GM12864 (cell line): ENCODE measurements around the gene SFTA2.
"Not testable (repeated sequence)": the region's sequence is repeated elsewhere in the genome, so short reads cannot be mapped to it uniquely, and the experiment has no call there.

Experiments used
- DNase-seq: peaks from one replicate; pipeline ENCODE4 v3.0.0-alpha.2; 2011; ENCODE audit warnings: low read depth
- H3K4me3 ChIP-seq: 2 replicates; pipeline ENCODE4 v1.5.1; 2011; ENCODE audit warnings: mild to moderate bottlenecking, low read depth, low read length, control low read depth
- TF ChIP-seq, protein P1 (sequence below): IDR thresholded peaks from 2 replicates; pipeline ENCODE4 v1.5.1; 2011; ENCODE audit warnings: low read depth, mild to moderate bottlenecking, moderate library complexity, low read length, control low read depth, inconsistent platforms; ENCODE audit errors: missing control alignments

SFTA2 gene

DNA sequence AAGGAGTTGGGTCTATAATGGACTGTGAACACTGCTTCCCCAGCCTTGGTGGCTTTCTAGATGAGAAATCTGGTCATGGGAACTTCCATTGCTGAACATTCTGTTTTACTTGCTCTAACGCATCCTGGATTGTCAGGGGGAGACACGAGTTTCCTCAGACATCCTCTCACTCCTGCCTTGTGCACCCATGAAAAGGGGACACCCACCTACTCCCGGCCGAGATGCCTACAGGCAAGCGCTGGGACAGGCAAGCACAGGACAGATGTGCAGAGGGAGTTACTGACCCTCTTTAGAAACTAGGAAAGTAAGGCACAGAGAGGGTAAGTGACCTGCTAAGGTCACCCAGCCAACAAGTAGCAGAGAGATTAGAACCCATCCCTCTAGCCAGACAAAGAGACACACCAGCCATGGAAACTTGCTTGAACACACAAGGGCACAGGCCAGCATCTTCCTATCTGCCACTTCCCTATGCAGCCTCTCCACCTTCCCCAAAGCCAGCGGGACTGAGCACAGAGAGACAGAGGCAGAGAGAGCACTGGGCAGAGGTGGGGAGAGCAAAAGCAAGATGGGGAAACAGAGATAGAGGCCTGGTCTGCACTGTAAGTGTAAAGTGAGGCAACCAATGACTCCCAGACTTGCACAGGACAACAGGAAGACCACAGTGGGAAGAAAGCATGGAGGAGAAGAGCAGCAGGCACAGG is 845 bp upstream of the SFTA2 start:
- no peak overlapping the region for H3K4me3 ChIP-seq
- TF ChIP-seq, protein P1, sequence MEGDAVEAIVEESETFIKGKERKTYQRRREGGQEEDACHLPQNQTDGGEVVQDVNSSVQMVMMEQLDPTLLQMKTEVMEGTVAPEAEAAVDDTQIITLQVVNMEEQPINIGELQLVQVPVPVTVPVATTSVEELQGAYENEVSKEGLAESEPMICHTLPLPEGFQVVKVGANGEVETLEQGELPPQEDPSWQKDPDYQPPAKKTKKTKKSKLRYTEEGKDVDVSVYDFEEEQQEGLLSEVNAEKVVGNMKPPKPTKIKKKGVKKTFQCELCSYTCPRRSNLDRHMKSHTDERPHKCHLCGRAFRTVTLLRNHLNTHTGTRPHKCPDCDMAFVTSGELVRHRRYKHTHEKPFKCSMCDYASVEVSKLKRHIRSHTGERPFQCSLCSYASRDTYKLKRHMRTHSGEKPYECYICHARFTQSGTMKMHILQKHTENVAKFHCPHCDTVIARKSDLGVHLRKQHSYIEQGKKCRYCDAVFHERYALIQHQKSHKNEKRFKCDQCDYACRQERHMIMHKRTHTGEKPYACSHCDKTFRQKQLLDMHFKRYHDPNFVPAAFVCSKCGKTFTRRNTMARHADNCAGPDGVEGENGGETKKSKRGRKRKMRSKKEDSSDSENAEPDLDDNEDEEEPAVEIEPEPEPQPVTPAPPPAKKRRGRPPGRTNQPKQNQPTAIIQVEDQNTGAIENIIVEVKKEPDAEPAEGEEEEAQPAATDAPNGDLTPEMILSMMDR = no peak
- no peak for DNase-seq

DNA sequence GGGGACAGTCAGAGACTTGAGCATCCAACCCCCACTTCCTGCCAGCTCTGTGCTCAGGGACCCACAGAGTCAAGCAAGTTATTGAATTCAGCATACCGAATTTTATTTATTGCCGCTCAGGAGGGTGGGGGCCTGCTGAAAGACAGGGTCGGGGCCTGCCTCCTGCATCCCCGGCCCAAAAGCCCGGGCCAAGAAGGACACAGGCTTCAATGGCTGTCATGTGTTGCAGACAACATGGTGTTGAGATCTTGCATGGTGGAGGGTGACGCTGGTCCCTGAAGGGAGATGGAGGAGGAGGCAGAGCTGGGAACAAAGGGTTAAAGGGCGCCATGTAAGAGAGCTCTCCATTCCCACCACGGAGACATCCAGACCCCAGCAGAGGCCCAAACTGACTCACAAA is 698 bp downstream of the SFTA2 start:
- DNase-seq = no peak
- TF ChIP-seq, protein P1 = no peak
- H3K4me3 ChIP-seq = no peak overlapping the region

- no peak for DNase-seq
- H3K4me3 ChIP-seq = no peak overlapping the region
- TF ChIP-seq, protein P1 = no peak
Observed at GRCh38 chr6:30930506-30930905, 1.5 kb downstream of the SFTA2 start.

DNA sequence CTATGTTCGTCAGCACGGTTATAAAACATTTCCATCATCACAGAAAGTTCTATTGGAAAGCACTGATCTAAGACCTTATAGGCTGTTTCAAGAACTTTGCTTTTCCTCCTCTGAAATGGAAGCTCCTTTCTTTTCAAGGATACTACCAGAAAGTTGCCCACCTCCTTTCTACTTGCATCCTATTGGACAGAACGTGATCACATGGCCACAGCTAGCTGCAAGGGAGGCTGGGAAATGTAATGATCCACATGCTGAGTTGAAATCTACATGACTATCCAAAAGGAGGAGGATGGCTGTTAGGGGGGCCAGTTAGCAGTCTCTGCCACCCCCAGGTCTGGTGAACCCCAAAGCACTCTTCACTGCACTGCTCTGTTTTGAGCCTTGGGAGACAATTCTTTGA is 3.3 kb downstream of the SFTA2 start:
- TF ChIP-seq, protein P1 = no peak
- DNase-seq = no peak
- no peak overlapping the region for H3K4me3 ChIP-seq

DNA sequence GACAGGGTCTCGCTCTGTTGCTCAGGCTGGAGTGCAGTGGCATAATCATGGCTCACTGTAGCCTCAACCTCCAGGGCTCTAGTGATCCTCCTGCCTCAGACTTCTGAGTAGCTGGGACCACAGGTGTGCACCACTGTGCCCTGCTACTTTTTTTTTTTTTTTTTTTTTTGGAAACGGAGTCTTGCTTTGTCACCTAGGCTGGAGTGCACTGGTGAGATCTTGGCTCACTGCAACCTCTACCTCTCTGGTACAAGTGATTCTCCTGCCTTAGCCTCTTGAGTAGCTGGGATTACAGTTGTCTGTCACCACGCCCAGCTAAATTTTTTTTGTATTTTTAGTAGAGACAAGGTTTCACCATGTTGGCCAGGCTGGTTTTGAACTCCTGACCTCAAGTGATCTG is 4.9 kb downstream of the SFTA2 start:
- H3K4me3 ChIP-seq, DNase-seq: not testable (repeated sequence)

- DNase-seq = no peak
- H3K4me3 ChIP-seq = no peak overlapping the region
- TF ChIP-seq, protein P1 = no peak
Observed at GRCh38 chr6:30926644-30927043, 5.3 kb downstream of the SFTA2 start.

GRCh38 chr6:30924040-30924627 is 7.8 kb downstream of the SFTA2 start:
- not testable (repeated sequence) for DNase-seq, H3K4me3 ChIP-seq

- TF ChIP-seq, protein P1 = no peak
- DNase-seq = no peak
- H3K4me3 ChIP-seq = no peak overlapping the region
Observed at GRCh38 chr6:30922447-30922852, 9.5 kb downstream of the SFTA2 start.
